Stimulated activated CD4-positive, alpha-beta T cell treated with anti-CD3 and anti-CD28 coated beads, TNF-alpha, amount 100 ng/mL, for 24 hours (primary cell): ENCODE measurements around the gene ZFP14.
A peak's percentile ranks its signal among the peaks of the same experiment; 100 is the strongest.

Source experiments
- DNase-seq, 3 experiments: peaks; one replicate each; pipeline ENCODE4 v3.0.0-alpha.2; 2020; ENCODE audit warnings: low read depth in 3 of 3

The ZFP14 gene

DNA sequence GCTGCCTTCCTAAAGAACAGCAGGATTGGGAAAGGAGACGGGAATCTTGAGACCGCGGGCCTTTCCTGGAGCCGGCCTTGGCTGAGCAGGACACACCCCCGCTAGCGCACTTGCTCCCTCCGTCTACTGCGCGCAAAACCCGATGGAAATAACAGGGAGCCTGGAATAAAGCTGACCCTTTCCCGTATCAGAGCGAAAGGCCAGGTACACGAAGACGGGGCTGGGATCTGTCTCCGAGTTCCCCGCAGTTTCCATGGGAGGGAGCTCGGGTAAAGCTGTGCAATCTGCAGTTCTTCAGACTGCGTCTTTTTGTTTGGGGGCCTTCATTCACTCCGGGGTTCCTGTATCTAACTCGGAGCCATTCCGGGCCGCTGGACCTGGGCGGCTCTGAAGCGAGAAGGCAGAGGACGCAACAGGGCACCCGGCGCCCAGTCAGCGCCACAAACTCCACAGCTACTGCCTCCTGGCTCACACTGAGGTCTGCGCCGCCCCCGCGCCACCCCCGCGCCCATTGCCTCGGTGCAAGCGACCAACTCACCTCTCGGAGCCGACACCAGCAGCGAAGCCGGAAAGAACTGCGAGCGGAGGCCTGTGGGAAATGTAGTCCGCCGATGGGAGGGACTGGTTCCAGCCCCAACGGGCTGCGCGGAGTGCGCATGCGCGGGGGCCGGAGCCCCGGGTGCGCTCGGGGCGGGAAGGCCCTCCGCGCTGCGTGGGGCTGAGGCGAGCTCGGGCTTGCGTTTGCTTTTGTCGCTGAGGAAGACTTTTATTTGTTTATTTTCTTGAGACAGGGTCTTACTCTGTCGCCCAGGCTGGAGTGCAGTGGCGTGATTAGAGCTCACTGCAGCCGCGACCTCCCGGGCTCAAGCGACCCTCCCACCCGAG lies at the start of gene ZFP14:
TSS of gene ZFP14 (minus strand) at position 577 of the 885 bp plus-strand sequence. CDS start 11,309 bp downstream, outside the sequence.
- peak; percentile 88 to 94 (median 93) for DNase-seq

DNA sequence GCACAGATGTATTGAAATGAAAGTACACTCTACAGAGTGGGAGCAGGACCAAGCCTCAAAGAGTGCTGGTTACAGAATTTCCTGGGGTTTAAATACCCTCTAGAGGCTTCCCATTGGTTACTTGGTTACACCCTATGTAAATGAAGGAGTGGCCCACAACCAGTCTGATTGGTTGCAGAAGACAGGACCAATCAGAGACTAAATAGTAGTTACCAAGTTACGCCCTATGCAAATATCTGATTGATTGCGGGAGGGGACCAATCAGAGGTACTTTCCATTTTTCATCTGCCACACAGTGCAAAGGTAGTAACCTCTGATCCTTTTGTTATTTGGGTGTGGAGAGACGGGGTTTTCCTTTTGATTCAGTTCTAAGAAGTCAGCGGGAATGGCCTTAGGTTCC lies 44.9 kb upstream of the ZFP14 start:
- no peak for DNase-seq

DNA sequence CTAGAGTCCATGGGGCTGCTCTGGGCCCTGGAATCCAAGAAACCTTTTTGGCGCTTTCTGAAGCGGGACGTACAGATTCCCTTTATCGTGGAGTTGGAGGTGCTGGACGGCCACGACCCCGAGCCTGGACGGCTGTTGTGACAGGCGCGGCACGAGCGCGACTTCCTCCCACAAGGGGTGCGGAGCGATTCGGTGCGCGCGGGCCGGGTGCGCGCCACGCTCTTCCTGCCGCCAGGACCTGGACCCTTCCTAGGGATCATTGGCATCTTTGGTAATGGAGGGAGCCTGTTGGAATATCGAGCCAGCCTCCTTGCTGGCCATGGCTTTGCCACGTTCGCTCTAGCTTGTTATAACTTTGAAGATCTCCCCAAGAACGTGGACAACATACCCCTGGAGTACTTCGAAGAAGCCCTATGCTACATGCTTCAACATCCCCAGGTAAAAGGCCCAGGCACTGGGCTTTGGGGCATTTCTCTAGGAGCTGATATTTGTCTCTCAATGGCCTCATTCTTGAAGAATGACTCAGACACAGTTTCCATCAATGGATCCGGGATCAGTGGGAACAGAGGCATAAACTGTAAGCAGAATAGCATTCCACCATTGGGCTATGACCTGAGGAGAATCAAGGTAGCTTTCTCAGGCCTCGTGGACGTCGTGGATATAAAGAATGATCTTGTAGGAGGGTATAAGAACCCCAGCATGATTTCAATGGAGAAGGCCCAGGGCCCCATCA lies 42.9 kb upstream of the ZFP14 start:
- DNase-seq: no peak

DNA sequence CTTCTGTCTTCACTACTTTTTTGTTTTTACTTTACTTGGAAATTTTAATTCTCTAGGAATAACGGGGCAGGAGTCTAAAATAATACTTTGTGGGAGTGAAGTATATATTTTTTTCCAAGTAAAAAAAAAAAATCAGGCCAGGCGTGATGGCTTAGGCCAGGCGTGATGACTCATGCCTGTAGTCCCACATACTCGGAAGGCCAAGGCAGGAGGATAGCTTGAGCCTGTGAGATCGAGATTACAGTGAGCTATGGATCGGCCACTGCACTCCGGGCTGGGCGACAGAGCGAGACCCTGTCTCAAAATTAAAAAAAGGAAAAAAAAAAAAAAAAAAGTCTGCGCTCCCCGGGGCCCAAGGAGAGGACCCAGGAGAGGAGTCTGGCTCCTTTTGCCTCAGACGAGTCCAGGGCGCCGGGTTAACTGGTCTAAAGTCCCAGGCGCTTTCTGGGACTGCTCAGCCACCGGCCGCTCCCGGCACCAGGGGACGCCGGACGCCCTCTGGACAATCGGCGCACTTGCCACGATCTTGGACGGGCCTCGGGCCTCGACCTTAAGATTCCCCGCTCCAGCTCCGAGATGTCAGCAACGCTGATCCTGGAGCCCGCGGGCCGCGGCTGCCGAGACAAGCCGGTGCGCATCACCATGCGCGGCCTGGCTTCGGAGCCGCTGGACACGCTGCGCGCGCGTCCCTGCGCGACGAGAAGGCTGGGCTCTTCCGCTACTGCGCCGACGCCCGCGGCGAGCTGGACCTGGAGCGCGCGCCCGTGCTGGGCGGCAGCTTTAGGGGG lies 42.2 kb upstream of the ZFP14 start:
- no peak for DNase-seq

DNA sequence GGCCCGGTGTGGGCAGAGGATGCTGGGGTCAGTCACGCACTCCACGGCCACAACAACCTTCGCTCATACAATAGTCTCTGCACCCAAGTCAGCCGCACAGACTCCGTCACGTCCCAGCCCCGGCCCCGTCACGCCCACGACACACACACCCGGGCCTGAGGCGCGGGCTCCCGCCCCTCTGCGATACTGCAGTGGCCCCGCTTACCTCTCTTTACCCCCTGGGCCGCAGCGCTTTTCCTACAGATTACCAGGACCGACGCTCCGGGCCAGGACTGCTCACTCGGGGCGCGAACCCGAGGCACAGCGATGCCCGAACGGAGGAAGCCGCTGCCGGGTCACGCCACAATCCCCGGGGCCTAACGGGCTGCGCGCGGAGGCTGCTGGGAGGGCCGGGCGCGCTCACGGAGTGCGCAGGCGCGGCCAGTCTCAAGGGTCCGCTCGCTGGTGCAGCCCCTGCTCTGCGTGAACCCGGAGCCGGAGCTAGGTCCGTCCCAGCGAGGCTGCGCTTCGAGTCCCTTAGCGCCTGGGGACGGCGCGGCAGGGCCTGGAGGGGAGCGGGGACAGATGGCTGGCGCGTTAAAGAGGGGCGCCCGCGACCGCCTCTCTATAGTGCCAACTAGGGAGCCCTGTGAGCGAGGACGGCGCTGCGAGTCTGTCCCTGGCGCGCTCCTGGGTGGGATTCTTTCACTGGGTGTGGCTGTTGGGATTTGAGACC lies 39.4 kb upstream of the ZFP14 start, which contains the start of gene ZFP82:
TSS of gene ZFP82 (minus strand) at position 358 of the 715 bp plus-strand sequence. CDS start 8,855 bp downstream, outside the sequence.
- peak; percentile 40 to 76 (median 67) for DNase-seq

DNA sequence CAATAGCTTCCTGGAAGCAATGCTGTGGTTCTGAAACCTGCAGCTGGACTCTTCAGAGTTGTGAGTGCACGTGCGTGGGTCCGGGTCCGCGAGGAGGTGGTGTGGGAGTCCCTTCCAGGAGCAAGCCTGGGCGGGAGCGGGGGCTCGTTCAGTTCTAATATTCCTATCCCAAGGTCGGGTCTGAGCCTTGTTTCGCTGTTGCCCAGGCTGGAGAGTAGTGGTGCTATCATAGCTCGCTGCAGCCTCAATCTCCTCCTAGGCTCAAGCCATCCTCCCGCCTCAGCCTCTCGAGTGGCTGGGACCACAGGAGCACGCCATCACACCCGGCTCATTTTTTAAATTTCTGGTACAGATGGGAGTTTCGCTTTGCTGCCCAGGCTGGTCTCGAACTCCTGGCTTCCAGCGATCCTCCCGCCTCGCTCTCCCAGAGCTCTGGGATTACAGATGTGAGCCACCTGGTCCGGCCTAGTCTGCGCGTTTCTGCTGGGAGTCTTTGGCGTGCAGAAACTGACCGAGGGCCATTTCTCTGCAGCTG lies 38.8 kb upstream of the ZFP14 start:
- no peak for DNase-seq

DNA sequence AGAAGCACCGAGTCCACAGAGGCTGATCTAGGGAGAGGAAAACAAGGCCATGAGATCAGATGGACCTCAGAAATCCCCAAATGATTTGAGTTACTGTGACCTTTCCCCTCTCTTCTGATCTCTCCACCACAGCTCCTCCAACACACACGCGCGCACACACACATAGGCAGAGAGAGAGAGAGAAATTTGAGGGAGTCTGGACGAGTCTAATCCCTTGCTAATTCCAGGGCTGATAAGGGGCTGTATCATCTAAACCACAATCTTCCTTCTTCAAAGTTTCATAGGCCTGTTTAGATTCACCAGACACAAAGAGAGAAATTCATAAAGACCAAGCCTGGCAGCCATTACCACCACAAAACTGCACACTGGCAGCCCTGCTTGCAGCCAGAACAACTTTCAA lies 30.8 kb upstream of the ZFP14 start:
- DNase-seq: no peak

DNA sequence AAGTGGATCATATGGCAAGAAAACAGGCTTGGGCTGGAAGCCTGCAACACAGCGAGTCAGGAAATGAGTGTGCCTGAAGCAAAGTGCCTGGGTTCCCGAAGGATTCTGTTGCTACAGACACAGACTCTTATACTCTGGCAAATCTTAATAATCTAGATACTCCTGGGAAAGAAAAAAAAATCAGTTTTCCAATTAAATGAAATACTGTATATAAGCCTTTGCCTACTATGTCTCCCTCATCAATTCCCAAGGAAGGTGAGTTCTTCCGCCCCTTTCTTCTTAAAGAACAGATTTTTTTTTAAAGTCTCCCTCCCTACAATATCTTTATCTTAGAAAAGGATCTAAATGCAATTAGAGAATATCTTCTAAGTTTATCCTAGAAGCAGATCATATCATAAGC lies 29.1 kb upstream of the ZFP14 start:
- DNase-seq: no peak

DNA sequence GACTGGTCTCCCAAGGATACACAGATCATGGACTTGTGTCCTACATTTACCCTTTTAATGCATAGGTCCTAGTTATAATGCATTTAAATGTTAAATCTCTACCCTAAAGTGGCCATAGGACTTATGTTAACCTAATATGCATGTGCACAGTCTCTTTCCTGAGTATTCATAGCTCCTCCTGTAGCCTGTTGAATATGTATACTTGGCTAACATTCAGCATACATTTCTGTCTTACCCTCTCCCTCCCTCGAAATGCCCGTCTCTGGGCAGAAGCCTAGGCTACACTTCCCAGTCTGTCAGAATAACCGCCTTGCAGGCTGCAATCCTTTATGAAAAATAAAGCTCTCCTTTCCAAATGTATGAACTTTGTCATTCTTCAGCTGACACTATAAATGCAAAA lies 25.5 kb upstream of the ZFP14 start:
- DNase-seq: no peak

DNA sequence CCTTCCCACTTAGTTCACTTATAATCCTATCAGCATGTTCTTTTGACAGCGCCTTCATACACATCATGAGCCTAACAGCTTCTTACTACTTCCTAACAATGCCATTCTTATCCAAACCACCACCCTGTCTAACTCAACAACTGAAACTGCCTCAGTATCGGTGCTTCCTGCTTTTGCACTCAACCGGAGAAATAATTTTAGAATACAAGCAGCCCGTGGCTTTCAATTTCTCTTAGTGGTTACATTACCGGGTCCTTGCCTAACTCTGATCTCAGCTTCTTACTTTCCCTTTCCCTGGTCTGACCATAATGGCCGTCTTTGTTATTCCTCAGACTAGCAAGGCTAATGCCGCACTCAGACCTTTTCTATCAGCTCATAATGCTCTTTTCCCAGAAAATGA lies 22.5 kb upstream of the ZFP14 start:
- no peak for DNase-seq

DNA sequence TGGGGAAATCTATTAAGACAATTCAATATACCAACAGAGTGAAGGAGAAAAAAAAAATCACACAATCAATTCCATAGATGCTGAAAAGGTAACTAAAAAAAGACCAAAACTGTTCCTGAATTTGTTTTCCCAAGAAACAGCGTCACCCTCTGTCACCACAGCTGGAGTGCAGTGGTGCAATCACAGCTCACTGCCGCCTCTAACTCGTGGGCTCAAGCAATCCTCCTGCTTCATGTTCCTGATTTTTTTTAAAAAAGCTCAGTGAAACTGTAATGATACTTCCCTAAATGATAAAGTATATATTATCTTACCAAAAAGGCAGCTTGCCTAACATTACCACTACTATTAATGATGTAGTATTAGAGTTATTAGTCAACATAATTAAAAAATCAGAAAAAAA lies 19.6 kb upstream of the ZFP14 start:
- DNase-seq: no peak

DNA sequence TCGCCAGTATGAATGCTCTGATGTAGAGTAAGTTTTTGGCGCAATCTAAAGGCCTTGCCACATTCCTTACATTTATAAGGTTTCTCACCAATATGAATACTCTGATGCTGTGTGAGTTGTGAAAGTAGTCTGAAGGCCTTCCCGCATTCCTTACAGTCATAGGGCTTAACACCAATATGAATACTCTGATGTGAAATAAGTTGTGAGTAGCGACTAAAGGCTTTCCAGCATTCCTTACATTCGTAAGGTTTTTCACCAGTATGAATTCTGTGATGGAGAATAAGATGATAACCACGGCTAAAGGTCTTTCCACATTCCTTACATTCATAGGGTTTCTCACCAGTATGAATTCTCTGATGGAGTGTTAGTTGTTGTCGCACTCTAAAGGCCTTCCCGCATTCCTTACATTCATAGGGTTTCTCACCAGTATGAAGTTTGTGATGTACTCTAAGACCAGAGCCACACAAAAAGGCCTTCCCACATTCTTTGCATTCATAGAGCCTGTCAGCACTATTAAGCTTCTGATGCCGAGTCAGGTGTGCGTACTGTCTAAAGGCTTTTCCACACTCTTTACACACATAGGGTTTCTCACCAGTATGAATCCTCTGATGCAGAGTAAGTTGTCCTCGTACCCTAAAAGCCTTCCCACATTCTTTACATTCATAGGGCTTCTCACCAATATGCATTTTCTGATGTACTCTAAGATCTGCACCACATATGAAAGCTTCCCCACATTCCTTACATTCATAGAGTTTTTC lies 14.1 kb upstream of the ZFP14 start:
- DNase-seq: no peak

DNA sequence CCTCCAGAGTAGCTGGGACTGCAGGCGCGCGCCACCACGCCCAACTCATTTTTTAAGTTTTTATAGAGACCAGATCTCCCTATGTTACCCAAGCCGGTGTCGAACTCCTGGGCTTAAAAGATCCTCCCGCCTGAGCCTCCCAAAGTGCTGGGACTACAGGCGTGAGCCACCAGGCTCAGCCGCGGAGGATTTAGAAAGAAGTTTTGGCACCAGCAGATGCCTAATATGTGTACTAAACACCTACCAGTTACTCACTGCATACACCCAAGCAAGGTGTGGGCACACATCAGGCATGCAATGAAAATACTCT lies 464 bp upstream of the ZFP14 start:
- DNase-seq: peak in 1 of 3 experiments; percentile 1

DNA sequence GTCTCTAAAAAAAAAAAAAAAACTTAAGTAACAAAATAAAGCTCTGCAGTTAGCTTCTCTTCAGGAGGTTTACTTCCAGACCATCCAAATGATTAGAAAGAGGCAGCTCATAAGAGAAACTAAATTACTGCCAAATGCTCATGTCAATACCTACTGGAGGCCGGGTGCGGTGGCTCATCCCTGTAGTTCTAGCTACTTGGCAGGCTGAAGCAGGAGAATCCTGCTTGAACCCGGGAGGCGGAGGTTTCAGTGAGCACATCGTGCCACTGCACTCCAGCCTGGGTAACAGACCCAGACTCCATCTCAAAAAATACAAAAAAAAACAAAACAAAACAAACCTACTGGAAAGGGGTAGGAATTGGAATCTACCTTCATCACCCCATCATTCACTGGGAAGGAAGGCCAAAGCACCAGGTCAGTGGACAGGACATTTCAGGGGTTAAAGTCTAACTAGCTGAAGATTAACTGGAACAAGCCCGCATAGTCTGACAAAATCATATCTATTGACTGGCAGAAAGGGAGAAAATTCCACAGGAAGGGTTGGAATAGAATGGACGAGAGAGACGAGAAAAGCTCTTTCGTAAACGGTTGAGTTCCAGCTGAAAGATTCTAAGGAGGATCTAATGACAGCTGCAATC lies 1.3 kb downstream of the ZFP14 start:
- DNase-seq: no peak

DNA sequence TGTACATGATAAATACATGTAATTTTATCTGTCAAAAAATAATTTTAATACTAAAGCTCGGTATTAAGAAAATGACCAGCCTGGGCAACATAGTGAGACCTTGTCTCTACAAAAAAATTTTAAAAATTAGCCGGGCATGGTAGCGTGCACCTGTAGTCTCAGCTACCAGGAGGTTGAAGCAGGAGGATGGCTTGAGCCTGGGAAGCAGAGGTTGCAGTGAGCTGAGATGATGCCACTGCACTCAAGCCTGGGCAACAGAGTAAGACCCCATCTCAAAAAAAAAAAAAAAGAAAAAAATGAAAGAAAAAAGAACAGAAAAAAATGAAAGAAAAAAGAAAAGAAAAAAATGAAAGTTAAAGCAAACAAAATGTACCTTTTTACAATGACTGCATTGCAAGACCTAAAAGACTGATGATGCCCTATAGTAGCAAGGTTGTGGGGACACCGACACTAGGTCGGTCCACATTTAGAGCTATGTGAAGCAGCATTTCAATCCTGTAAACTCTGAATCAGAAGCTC lies 5.3 kb downstream of the ZFP14 start:
- no peak for DNase-seq

DNA sequence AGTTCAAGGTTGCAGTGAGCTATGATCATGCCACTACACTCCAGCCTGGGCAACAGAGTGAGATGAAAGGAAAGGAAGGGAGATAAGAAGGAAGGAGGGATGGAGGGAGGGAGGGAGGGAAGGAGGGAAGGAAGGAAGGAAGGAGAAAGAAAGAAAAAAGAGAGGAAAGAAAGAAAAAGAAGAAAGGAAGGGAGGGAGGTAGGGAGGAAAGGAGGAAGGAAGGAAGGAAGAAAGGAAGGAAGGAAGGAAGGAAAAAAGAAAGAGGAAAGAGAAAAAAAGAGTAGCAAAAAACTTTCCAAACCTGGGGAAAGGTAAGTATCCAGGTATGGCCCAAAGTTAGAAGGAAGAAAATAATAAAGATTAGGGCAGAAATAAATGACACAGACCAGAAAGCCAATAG lies 7.1 kb downstream of the ZFP14 start:
- DNase-seq: no peak

DNA sequence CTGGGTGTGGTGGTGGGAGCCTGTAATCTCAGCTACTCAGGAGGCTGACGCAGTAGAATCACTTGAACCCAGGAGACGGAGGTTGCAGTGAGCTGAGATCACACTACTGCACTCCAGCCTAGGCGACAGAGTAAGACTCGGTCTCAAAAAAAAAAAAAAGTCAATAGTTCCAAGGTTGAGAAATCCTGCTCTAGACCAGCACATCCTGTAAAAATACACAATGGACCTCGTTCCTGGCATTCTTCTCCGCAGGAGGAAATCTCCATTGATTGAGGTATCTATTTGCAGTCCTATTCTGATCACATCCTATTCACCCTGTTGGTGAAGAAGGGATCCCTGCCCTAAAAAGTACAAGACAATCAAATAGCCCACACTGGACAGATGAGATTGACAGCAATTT lies 15.2 kb downstream of the ZFP14 start:
- DNase-seq: no peak

DNA sequence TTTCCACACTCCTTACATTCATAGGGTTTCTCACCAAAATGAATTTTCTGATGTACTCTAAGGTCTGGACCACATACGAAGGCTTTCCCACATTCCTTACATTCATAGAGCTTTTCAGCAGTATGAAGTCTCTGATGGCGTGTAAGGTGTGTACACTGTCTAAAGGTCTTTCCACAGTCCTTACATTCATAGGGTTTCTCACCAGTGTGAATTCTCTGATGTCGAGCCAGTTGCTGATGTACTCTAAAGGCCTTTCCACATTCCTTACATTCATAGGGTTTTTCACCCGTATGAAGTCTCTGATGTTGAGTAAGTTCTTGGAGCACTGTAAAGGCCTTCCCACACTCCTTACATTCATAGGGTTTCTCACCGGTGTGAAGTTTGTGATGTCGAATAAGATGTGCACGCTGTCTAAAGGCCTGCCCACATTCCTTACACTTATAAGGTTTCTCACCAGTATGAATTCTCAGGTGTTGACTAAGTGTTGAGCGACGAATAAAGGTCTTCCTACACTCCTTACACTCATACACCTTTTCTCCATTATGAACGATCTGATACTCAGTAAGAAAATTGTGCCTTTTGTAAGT lies 38.1 kb downstream of the ZFP14 start:
- no peak for DNase-seq
